B cell (primary cell): ENCODE results near the gene CTSH. TPM values are rescaled to one million over a fixed set of nuclear protein-coding genes. Genes with fewer than 3 reads are reported as not detected.

Experiments
- polyA plus RNA-seq: library from polyadenylated mRNA; depleted of rRNA; stranded (reverse); fragments of >200 nt; gene quantifications from 2 replicates; pipeline ENCODE4 v1.2.3, GENCODE V29; 2012
- small RNA-seq: library from RNA; depleted of rRNA; stranded (forward); fragments of <200 nt; gene quantifications from one replicate; pipeline ENCODE3, GENCODE V24; 2012; ENCODE audit warnings: low replicate concordance, low read depth; ENCODE audit not compliant: insufficient read length
- total RNA-seq, 2 donors: library from RNA; stranded (reverse); fragments of 120-200 nt in 1 of 2; gene quantifications; 1 replicate in 1 of 2; 2 replicates in 1 of 2; pipeline versions ENCODE4 v1.2.3 to v1.2.4, GENCODE V29; 2013 to 2022

The CTSH gene
- total and polyA plus RNA-seq, 2 donors (not counting 1 experiment from before 2014, with no cell fraction given), result 399 to 441 TPM

Small RNAs within 50 kb of the gene (small RNA-seq; reads per million reads assigned to genes)
- gene RNU6-415P, result not detected

Other genes starting within 250 kb of the CTSH start
- 16.6 and 18.0 TPM in 2 replicates for gene ADAMTS7, start 133.6 kb downstream of the CTSH start, total RNA-seq
- 0.07 and 0.10 TPM in 2 replicates for gene ADAMTS7, start 133.6 kb downstream of the CTSH start, polyA plus RNA-seq
- gene MORF4L1, start 72.2 kb downstream of the CTSH start, total RNA-seq, result 240 and 242 TPM in 2 replicates
- 79.0 and 246 TPM in 2 replicates for gene MORF4L1, start 72.2 kb downstream of the CTSH start, polyA plus RNA-seq
- gene RASGRF1, start 145.7 kb upstream of the CTSH start, total RNA-seq, result 9.4 and 10.1 TPM in 2 replicates
- gene RASGRF1, start 145.7 kb upstream of the CTSH start, polyA plus RNA-seq, result 0.78 and 1.0 TPM in 2 replicates